Smooth muscle cell (in vitro differentiated cells): ENCODE data around the gene BABAM2. TPM values are rescaled to one million over a fixed set of nuclear protein-coding genes. Genes with fewer than 3 reads are reported as not detected.

Experiments used
- DNase-seq: peaks from one replicate; lab custom pipeline; 2025; ENCODE audit not compliant: unreplicated experiment; lab: John Stamatoyannopoulos, UW
- H2AFZ ChIP-seq: fragments of 200-600 bp; sonication (generic); 2 replicates; pipeline ENCODE4 v1.6.0; 2016; ENCODE audit warnings: antibody characterized with exemption, low read depth, mild to moderate bottlenecking
- H3F3A ChIP-seq: fragments of 200-600 bp; sonication (generic); 2 replicates; pipeline ENCODE4 v1.6.0; 2017; ENCODE audit warnings: antibody characterized with exemption, low read depth
- H3K27ac ChIP-seq: fragments of 200-600 bp; sonication (generic); 2 replicates; pipeline ENCODE4 v1.5.1; 2016; ENCODE audit warnings: low read depth, mild to moderate bottlenecking
- H3K27me3 ChIP-seq: fragments of 200-600 bp; sonication (generic); 2 replicates; pipeline ENCODE4 v1.6.1; 2016; ENCODE audit warnings: low read depth, mild to moderate bottlenecking
- H3K36me3 ChIP-seq: fragments of 200-600 bp; sonication (generic); 2 replicates; pipeline ENCODE4 v1.5.1; 2016; ENCODE audit warnings: low read depth
- H3K4me1 ChIP-seq: fragments of 200-600 bp; sonication (generic); 2 replicates; pipeline ENCODE4 v1.5.1; 2016; ENCODE audit warnings: low read depth
- H3K4me2 ChIP-seq: fragments of 200-600 bp; sonication (generic); 2 replicates; pipeline ENCODE4 v1.6.0; 2016; ENCODE audit warnings: mild to moderate bottlenecking
- H3K4me3 ChIP-seq: fragments of 200-600 bp; sonication (generic); 2 replicates; pipeline ENCODE4 v1.5.1; 2016; ENCODE audit warnings: mild to moderate bottlenecking
- H3K79me2 ChIP-seq: fragments of 200-600 bp; sonication (generic); 2 replicates; pipeline ENCODE4 v1.6.0; 2016; ENCODE audit warnings: low read depth, mild to moderate bottlenecking
- H3K9ac ChIP-seq: fragments of 200-600 bp; sonication (generic); 2 replicates; pipeline ENCODE4 v1.6.0; 2016; ENCODE audit warnings: low read depth
- H3K9me3 ChIP-seq: fragments of 200-600 bp; sonication (generic); replicated peaks from 2 replicates; pipeline ENCODE4 v1.5.1; 2016; ENCODE audit warnings: low read depth
- H4K20me1 ChIP-seq: fragments of 200-600 bp; sonication (generic); 2 replicates; pipeline ENCODE4 v1.6.0; 2016; ENCODE audit warnings: low read depth
- CTCF ChIP-seq: fragments of 200-600 bp; sonication (generic); IDR thresholded peaks from 2 replicates; pipeline ENCODE4 v1.5.1; 2017; ENCODE audit warnings: borderline replicate concordance, mild to moderate bottlenecking, antibody characterized with exemption; ENCODE audit not compliant: insufficient read depth, poor library complexity, severe bottlenecking
- WGBS: methylation state at CpG from one replicate; pipeline ENCODE4 v1.1.7; 2016; ENCODE audit warnings: low lambda C conversion rate; 5-methylcytosine and 5-hydroxymethylcytosine counted together
- polyA plus RNA-seq: library from polyadenylated mRNA; unstranded; fragments of >200 nt; fragmentation: Nextera tagmentation; extraction: Ambion mirVana; gene quantifications from 2 replicates; pipeline ENCODE4 v1.2.1, GENCODE V29; 2016
- total RNA-seq: library from RNA; depleted of rRNA; stranded (reverse); fragments of >200 nt; gene quantifications from 2 replicates; pipeline ENCODE4 v1.2.3, GENCODE V29; 2014

Gene BABAM2
- total and polyA plus RNA-seq, 2 experiments from 2014 or later, result 26.5 to 29.1 TPM

GRCh38 chr2:28343184-28343942, 452.8 kb downstream of the BABAM2 start:
- H3K4me2 ChIP-seq, result peak overlapping the region; percentile 34
- DNase-seq, result no peak
- H3K4me3 ChIP-seq, result no peak overlapping the region
- H4K20me1 ChIP-seq, result no peaks in the 10 kb centered on the region
- no peak overlapping the region for H3K9ac ChIP-seq
- no peaks in the 10 kb centered on the region for H3K27me3 ChIP-seq
- H3K36me3 ChIP-seq, result no peaks in the 10 kb centered on the region
- H3K79me2 ChIP-seq, result no peaks in the 10 kb centered on the region
- H2AFZ ChIP-seq, result no peak overlapping the region
- 74% methylated on average over 5 of the region's 5 CpGs for WGBS
- no peaks in the 10 kb centered on the region for H3K9me3 ChIP-seq
- peaks cover 20% of the 10 kb centered on the region for H3F3A ChIP-seq
- TF ChIP-seq CTCF, result no peak
- peaks cover 34% of the 10 kb centered on the region for H3K4me1 ChIP-seq
- peak overlapping the region; percentile 88 for H3K27ac ChIP-seq

GRCh38 chr2:28343971-28344715, 453.6 kb downstream of the BABAM2 start:
- TF ChIP-seq CTCF, result no peak
- peak overlapping the region; percentile 88 for H3K27ac ChIP-seq
- no peaks in the 10 kb centered on the region for H4K20me1 ChIP-seq
- H3K79me2 ChIP-seq, result no peaks in the 10 kb centered on the region
- 86% methylated on average over 20 of the region's 20 CpGs for WGBS
- no peaks in the 10 kb centered on the region for H3K9me3 ChIP-seq
- no peak overlapping the region for H3K4me3 ChIP-seq
- no peak overlapping the region for H2AFZ ChIP-seq
- DNase-seq, result no peak
- H3K4me2 ChIP-seq, result no peak overlapping the region
- H3K36me3 ChIP-seq, result no peaks in the 10 kb centered on the region
- no peaks in the 10 kb centered on the region for H3K27me3 ChIP-seq
- H3K9ac ChIP-seq, result no peak overlapping the region
- H3K4me1 ChIP-seq, result peaks cover 26% of the 10 kb centered on the region
- H3F3A ChIP-seq, result peaks cover 14% of the 10 kb centered on the region

- Histone ChIP-seq H3K27me3 (no peaks in the 10 kb centered on the region), H3K4me1 (peaks cover 21% of the 10 kb centered on the region), H3K79me2 (no peaks in the 10 kb centered on the region), H3F3A (peaks cover 8% of the 10 kb centered on the region), H3K9me3 (no peaks in the 10 kb centered on the region), H4K20me1 (no peaks in the 10 kb centered on the region), H3K4me2 (no peak overlapping the region), H2AFZ (no peak overlapping the region), H3K9ac (no peak overlapping the region), H3K4me3 (no peak overlapping the region), H3K27ac (no peak overlapping the region), H3K36me3 (no peaks in the 10 kb centered on the region)
- no peak for DNase-seq
- 90% methylated on average over 30 of the region's 30 CpGs for WGBS
- TF ChIP-seq CTCF, result no peak
Measured at GRCh38 chr2:28344756-28345373, 454.3 kb downstream of the BABAM2 start.
